ENCODE data around the gene UBE2N. TPM values are rescaled to one million over a fixed set of nuclear protein-coding genes. Genes with fewer than 3 reads are reported as not detected.
A peak's percentile ranks its signal among the peaks of the same experiment; 100 is the strongest.

The UBE2N gene
- total RNA-seq, 2 experiments from 2014 or later, result 186 to 192 TPM

DNA sequence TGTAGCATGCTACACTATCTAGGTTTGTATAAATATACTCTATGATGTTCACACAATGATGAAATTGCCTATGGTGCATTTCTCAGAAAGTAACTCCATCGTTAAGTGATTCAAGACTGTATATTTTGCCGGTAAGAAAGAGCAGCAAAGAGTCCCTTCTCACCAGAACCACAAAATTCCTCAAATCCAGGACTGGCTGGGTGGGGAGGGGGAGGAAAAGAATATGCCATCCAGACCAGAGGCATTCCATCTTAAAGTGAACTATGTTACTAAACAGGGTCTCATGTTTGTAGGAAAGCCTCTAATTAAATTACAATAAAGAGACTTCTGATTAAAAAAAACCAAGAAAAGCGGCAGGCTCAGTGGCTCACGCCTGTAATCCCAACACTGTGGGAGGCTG, 11.5 kb downstream of the UBE2N start:
- ATAC-seq, result no peak
- Mint-ChIP-seq H3K9me3 (no peaks in the 10 kb centered on the region), H3K36me3 (ENCODE audit: low read depth) (peaks cover 19% of the 10 kb centered on the region), H3K4me1 (ENCODE audit: low read depth) (peaks cover 70% of the 10 kb centered on the region), H3K27me3 (no peaks in the 10 kb centered on the region), H3K27ac (no peak overlapping the region), H3K4me3 (no peak overlapping the region)
- intact Hi-C loops (cut with micrococcal nuclease), result no loop called here
- no peak for DNase-seq
- ChIA-PET CTCF (interaction anchor here (1.3 to 1.4 kb wide), 2 partner anchors 12 to 17 kb away, joined by 3 read pairs; no protein-coding TSS in a partner anchor), POLR2A (no interaction called here)
- no peak for TF ChIP-seq CTCF (IDR thresholded peaks at IDR 0.05)

GRCh38 chr12:93429852-93430251, 11.9 kb downstream of the UBE2N start:
- intact Hi-C loops (cut with micrococcal nuclease), result loop anchor here (10.0 kb wide), 1 partner anchor 675 kb away; no protein-coding TSS in a partner anchor
- CTCF ChIA-PET, result interaction anchor here (1.0 to 1.4 kb wide), 3 partner anchors 10 to 17 kb away, joined by 3 to 13 read pairs (median 3); no protein-coding TSS in a partner anchor
- peaks cover 19% of the 10 kb centered on the region for H3K36me3 Mint-ChIP-seq (ENCODE audit: low read depth)
- H3K27ac Mint-ChIP-seq, result no peak overlapping the region
- DNase-seq, result no peak
- no peak overlapping the region for H3K4me3 Mint-ChIP-seq
- no peak for TF ChIP-seq CTCF (IDR thresholded peaks at IDR 0.05)
- H3K4me1 Mint-ChIP-seq (ENCODE audit: low read depth), result peaks cover 70% of the 10 kb centered on the region
- no peak for ATAC-seq
- POLR2A ChIA-PET, result no interaction called here
- H3K27me3 Mint-ChIP-seq, result no peaks in the 10 kb centered on the region
- no peaks in the 10 kb centered on the region for H3K9me3 Mint-ChIP-seq

DNA sequence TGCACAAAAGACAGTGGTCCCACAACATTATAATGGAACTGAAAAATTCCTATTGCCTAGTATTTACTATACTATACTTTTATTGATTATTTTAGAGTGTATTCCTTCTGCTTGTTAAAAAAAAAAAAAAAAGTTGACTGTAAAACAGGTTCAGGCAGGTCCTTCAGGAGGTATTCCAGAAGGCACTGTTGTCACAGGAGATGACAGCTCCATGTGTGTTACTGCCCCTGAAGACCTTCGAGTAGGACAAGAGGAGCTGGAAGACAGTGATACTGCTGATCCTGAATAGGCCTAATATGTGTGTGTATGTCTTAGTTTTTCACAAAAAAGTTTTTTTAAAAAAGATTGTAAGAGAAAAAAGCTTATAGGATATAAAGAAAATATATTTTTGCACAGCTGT, 12.3 kb downstream of the UBE2N start:
- no peak for DNase-seq
- ChIA-PET POLR2A (no interaction called here), CTCF (interaction anchor here (1.0 to 1.4 kb wide), 3 partner anchors 10 to 16 kb away, joined by 3 to 13 read pairs (median 3); no protein-coding TSS in a partner anchor)
- no peak overlapping the region for H3K4me3 Mint-ChIP-seq
- H3K9me3 Mint-ChIP-seq, result no peaks in the 10 kb centered on the region
- TF ChIP-seq CTCF (IDR thresholded peaks at IDR 0.05), result no peak
- intact Hi-C loops (cut with micrococcal nuclease), result loop anchor here (10.0 kb wide), 1 partner anchor 675 kb away; no protein-coding TSS in a partner anchor
- no peak for ATAC-seq
- peaks cover 71% of the 10 kb centered on the region for H3K4me1 Mint-ChIP-seq (ENCODE audit: low read depth)
- H3K27me3 Mint-ChIP-seq, result no peaks in the 10 kb centered on the region
- peaks cover 18% of the 10 kb centered on the region for H3K36me3 Mint-ChIP-seq (ENCODE audit: low read depth)
- no peak overlapping the region for H3K27ac Mint-ChIP-seq

- Mint-ChIP-seq H3K4me1 (ENCODE audit: low read depth) (peaks cover 74% of the 10 kb centered on the region), H3K36me3 (ENCODE audit: low read depth) (peaks cover 10% of the 10 kb centered on the region), H3K27ac (peak overlapping the region; percentile 22), H3K27me3 (no peaks in the 10 kb centered on the region), H3K9me3 (no peaks in the 10 kb centered on the region), H3K4me3 (no peak overlapping the region)
- intact Hi-C loops (cut with micrococcal nuclease), result loop anchor here (10.0 kb wide), 1 partner anchor 677 kb away; no protein-coding TSS in a partner anchor
- ChIA-PET POLR2A (interaction anchor here (1.1 to 1.3 kb wide), 2 partner anchors 13 to 139 kb away, joined by 3 to 5 read pairs; partner anchors contain the start of gene UBE2N), CTCF (interaction anchor here (0.8 to 1.3 kb wide), 3 partner anchors 8 to 673 kb away, joined by 3 to 11 read pairs (median 3); no protein-coding TSS in a partner anchor)
- ATAC-seq (no peak), DNase-seq (no peak)
- no peak for TF ChIP-seq CTCF (IDR thresholded peaks at IDR 0.05)
These were observed 13.8 kb downstream of the UBE2N start for GRCh38 chr12:93427779-93428564.

DNA sequence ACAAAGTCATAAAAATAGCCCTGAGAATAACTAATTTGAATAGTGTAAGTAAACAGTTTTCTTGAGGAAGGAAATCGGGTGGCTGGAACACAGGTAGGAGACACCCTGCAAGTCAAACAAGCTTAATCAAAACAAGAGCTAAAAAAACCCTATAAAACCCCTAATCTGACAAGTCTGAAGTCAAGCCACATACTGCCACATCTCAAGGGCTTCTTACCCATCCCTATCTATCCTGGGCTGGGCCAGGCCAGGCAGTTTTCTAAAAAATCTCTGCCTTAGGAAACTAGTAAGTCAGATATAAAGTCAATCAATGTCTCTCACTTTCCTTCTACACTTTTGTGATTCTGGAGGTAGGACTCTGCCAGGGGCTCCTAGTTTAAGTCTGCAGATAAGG, 15.3 kb downstream of the UBE2N start:
- Mint-ChIP-seq H3K4me1 (ENCODE audit: low read depth) (peaks cover 78% of the 10 kb centered on the region), H3K4me3 (no peak overlapping the region), H3K27me3 (no peaks in the 10 kb centered on the region), H3K9me3 (no peaks in the 10 kb centered on the region), H3K36me3 (ENCODE audit: low read depth) (peaks cover 7% of the 10 kb centered on the region), H3K27ac (peak overlapping the region; percentile 28)
- no peak for TF ChIP-seq CTCF (IDR thresholded peaks at IDR 0.05)
- intact Hi-C loops (cut with micrococcal nuclease), result loop anchor here (10.0 kb wide), 1 partner anchor 678 kb away; no protein-coding TSS in a partner anchor
- DNase-seq, result no peak
- peak; percentile 30 for ATAC-seq
- ChIA-PET CTCF (interaction anchor here (1.0 to 2.3 kb wide), 4 partner anchors 9 to 676 kb away, joined by 3 to 7 read pairs (median 4); no protein-coding TSS in a partner anchor), POLR2A (interaction anchor here (0.6 to 1.3 kb wide), 2 partner anchors 16 to 99 kb away, joined by 3 to 4 read pairs; partner anchors contain the start of gene UBE2N)

Measured in activated CD8-positive, alpha-beta T cell treated with anti-CD3 and anti-CD28 coated beads for 36 hours (primary cell).